GM19193 (cell line): ENCODE results near the gene BRD8.

Experiments
- POLR2A ChIP-seq: IDR thresholded peaks from 4 replicates; pipeline ENCODE4 v1.6.1; 2011; ENCODE audit not compliant: insufficient read depth, insufficient read length; ENCODE audit errors: extremely low read depth

BRD8 gene

DNA sequence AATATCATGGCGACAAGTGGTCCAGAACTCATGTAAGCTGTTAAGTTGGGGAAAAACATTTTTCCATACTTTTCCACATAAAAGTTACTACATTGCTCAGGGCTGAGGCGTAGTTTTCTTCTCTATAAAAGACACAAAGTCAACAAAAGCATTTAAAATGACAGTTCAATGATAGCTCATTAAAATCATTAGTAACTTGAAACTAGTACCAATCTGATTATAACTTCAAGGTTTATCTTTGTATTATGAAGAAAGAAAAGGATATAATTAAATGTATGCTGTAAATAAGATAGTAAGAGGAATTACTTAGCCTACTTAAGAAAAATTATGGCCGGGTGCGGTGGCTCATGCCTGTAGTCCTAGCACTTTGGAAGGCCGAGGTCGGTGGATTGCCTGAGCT, 49.1 kb downstream of the BRD8 start:
- TF ChIP-seq POLR2A = no peak

DNA sequence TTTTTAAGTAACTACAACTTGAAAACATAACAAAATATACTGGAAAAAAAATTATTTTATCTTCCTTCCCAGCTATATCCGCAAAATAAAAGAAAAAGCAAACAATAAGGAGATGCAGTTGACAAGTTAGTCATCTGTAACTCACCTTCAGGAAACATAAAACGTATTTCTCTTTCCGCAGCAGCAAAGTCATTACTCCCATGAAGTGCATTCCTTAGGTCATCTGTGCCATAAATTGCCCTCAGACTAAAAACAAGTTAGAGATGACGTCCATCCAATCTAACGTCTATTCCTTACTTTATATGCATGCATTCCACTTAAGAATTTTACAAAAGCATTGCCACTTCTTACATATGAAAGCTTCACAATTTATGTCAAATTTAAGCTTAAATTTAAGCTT, 50.1 kb downstream of the BRD8 start:
- TF ChIP-seq POLR2A = no peak

DNA sequence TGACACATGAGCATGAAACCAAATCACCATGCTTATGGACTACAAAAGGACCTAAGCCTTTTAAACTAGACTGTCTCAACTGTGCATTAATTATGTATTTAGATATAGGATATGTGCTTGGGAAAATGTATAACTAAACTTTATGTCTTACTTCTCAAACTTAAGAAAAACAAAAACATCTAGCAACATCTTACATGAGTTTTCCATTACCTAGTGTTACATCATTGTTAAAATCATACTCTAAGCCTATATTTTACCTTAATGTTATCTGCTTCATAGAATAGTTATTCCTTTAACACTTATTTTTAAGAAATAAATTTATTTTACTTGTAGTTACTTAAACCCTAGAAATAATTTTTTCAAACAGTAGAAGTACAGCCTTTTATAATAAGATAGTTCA, 63.2 kb downstream of the BRD8 start:
- no peak for TF ChIP-seq POLR2A

DNA sequence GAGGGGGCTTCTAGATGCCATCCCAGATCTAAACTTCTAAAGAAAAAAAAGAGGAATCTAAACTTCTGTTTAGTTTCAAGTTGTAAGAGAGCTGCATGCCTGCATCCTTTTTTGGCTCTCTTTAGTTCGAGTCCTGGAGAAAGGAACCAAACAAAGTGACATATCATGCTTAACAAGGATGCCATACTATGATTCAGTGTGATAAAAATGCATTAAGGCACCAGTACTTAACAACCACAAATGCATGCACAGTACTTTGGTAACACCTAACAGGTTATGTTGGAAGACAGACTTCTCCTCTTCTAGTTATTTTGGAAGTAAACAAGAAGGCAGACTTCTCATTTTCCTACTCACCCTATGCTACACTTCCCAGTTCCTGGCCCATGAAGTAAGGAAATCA, 66.5 kb downstream of the BRD8 start:
- no peak for TF ChIP-seq POLR2A

DNA sequence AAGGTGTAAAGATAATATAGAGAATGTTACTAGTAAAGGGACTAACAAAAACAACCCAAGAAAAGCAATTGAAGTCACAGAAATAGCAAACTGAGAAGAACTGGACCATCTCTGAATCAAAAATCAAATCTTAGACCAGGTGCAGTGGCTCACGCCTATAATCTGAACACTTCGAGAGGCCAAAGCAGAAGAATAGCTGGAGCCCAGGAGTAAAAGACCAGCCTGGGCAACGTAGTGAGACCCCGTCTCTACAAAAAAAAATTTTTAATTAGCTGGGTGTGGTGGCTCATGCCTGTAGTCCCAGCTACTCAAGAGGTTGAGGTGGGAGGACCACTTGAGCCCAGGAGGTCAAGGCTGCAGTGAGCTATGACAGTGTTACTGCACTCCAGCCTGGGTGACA, 67.2 kb downstream of the BRD8 start:
- no peak for TF ChIP-seq POLR2A

DNA sequence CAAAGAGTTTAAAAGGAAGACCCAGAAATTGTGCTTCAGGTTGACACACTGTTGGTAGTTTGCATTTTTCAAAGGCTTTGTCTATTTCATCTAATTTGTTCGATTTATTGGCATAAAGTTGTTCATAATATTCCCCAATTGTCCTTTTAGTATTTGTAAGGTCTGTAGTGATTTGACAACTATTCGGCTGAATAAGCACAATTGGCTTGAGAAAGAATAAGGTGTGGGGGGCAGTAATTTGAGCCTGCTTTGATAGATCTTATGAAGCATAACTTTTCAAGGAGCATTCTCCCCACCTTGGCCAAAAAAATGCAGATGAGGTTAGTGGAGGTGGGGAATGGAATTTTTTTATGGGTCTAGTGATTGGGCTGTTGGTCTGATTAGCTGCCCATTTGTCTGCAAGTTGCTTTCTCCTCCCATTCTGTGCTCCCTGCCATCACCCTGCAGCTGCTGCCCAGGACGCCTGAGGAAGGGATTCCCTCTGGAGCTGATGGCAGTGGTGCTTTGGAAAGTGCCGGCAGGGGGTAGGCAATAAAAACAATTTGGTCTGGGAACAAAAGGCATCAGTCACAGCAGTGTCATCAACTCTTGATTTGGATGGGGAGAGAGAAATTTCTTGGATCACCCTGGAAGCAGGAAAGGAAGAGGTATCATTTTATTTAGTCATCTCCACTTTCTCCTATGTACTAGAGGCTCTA, 68.0 kb downstream of the BRD8 start:
- no peak for TF ChIP-seq POLR2A

DNA sequence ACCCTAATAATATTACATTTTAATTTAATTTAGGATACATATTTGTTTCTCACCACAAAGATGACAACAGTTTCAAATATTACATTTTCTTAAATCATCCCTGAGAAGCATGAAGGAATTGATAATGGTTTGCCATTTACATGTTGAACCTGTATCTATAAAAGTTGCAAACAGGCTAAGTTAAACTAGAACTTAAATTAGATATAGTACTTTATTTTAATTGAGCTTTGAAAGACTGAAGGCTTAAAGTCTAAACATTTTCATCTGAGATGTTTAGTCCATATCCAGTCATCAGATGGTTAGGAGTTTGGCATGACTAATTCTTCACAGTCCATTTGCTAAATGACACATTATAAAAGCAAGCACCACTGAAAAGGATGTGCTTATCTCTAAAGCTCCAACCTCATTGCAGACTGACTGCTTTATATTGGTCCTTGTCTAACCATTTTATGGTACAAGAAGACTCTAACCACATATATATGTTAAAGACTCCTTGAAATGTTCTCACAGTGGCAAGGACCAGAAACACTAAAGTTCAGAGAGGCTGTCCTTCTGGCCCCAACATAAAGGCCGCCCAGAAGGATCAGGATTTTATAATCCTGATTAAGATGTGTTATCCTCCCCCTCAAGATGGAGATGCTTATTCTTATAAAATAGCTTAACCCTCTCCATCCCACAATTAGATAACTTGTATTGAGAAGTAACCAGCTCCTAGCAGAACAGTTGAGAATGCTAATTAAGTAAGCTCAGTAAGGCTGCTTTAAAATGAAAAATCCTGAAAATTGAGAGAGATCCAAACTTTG, 68.8 kb downstream of the BRD8 start:
- no peak for TF ChIP-seq POLR2A

DNA sequence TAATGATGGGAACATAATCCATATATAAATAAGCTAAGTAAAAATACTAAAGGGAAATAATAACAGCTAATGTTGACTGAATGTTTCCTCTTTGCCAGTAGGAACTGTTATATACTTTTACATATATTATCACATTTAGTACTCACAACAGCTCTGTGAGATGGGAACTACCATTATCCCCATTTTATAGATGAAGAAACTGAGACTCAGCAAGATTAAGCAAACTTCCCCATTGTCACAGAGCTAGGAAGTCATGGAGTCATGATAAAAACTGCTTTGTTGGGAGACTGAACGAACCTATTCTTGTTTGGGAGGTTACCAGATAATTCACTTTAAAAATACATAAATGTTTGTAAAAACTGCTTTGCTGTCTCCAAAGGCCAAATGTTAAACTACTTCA, 71.2 kb downstream of the BRD8 start:
- no peak for TF ChIP-seq POLR2A

DNA sequence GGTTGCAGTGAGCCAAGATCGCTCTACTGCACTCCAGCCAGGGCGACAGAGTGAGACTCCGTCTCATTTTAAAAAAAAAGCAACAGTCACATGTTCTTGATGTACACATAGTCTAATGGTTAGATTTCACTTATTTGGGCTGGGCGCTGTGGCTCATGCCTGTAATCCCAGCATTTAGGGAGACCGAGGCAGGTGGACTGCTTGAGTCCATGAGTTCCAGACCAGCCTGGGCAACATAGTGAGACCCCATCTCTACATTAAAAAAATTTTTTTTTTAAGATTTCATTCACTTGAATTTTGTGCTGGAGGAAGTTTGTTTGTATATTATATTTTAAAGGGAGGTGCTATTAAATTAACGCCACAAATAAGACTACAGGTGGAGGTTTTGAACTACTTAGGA, 72.7 kb downstream of the BRD8 start:
- no peak for TF ChIP-seq POLR2A

DNA sequence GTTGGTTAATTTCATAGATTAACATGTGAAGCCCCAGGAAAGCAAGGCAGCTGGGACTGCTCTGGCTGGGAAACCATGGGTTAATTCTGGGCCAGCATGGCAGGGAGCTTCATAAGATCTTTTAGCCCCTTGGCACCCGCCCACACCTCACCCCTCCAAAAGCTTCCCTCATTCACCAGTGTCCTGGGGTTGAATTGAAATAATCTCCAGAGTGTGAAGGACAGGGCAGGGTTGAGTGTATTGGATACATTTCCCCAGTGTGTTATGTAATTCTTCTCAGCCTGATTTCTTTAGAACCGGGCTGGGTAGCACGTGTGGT, 75.2 kb downstream of the BRD8 start:
- no peak for TF ChIP-seq POLR2A

DNA sequence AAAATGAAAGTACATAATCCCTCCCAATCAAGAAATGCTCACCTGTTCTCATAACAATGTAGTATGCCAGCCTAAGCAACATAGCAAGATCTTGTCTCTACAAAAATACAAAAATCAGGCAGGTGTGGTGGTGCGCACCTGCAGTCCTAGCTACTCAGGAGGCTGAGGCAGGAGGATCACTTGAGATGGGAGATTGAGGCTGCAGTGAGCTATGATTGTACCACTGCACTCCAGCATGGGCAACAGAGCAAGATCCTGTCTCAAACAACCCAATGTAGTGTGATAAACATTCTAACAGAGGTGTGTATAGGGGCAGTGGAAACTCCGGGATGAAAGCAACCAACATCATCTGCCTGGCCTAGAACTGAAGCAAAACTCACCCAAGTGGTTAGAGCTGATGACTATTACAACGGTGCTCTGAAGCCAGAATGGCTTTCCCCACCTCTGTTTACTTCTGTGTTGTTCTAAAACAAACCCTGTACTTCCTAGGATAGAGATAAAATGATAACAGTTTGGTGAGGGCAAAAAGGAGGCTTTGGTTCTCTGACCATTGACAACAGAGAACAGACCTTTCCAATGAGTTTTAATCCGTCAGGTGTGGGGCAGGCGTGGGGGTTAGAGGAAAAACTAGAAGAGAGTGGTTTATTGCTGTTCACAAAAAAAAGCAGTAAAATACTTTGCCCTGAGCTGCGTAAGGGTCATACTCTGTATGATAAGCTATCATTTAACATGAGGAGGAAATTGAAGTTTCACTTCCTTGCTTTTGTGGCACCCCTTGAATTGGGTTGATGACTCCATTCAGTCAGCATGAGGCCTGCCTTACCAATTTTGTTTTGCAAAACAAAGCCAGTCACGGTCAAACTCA, 75.7 kb downstream of the BRD8 start:
- no peak for TF ChIP-seq POLR2A

DNA sequence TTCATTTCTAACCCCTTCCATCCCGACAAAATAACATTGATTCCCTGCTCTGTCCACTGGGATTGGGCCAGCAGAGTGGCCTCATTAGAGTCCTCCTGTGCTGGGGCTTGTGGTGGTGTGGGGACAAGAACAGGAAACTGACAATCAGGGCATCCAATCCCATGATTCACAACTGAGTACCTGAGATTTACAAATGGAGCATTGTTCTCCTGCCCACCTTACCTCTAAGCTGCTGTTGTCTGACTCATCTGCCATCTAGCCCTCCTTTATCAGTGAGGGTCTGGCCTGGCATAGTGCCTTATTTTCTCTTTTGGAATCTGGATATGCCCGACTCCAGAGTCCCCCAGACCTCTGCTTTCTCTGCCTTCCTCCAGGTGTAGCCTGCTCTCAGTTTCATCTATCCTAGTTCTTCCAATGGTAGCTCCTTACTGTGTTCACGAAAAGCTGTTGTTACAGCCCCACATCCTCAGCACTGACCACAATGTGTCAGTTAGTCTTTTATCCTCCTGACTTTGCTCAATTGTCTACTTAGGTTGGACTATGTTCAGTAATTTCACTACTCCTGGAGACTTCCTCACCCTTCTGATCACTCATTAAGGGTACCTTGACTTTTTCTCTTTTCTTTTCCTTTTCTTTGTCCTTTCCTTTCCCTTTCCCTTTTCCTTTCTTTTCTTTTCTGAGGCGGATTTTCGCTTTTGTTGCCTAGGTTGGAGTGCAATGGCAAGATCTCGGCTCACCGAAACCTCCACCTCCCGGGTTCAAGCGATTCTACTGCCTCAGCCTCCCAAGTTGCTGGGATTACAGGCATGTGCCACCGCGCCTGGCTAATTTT, 81.2 kb downstream of the BRD8 start:
- no peak for TF ChIP-seq POLR2A

DNA sequence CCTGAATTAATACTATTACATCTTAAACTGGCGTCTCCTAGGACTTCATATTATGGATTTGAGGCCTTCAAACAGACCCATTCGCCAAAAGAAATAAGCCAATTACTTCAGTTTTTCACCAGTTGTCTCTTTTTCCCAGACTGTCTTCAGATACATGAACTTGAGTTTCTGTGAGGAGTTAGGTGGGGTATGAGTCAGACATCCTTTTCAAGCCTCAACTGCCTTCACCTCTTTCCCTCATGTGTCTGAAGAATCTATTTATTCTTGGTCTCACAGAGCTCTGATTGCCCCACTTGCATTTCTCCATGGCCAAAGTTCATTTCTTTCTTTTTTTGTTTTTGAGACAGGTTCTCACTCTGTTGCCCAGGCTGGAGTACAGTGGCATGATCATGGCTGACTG, 82.1 kb downstream of the BRD8 start:
- no peak for TF ChIP-seq POLR2A

DNA sequence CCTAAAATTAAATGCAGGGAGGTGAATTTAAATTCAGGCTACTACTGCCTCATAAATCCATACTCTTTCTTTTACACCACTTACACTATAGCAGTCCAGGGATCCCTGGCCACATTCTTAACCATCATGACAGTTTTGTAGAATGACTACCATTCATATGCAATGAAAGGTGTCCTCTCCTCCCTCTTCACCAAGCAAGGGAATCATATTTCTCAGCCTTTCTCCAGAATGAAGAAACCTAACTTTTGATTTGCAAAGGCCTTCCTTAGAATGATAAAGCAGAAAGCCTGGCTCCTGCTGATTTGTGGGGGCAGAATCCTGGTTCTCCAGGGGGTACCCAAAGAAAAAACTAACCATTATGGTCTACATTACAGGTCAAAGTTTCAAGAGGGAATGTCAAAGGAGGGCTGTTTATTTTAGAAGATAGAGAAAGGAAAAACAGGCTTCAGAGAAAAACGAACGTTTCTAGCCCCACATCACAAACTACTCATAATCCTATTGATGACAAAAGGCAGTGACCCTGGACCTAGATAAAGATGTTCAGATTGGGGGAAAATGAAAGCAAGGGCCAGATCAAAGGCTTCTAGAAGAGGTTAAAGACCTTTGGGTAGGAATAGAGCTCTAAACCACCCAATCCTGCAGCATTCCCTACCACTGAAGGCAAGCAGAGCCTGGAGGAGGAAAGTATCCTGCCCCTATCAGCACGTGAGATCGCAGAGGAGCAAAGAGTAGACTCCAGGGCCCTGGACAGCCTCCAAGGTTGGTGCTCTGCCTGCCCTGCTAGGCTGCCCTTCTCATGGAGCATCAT, 83.1 kb downstream of the BRD8 start:
- no peak for TF ChIP-seq POLR2A

DNA sequence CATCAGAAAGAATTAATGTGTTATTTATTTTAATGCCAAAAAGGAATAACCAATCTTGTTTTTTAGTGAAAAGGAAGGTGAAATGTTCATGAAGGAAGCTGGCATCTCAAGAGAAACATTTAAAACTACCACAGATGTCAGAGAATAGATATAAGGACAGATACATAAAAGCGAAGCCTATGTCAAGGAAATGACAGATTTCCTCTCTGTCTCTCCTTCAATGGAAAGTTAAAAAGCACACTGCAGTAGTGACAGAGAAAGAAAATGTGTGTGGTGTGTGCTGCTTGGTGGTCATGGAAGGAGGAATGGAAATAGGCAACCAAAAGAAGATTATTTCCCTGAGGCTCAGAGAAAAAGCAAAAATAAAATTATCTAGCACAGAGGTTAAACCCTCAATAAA, 85.4 kb downstream of the BRD8 start:
- no peak for TF ChIP-seq POLR2A

DNA sequence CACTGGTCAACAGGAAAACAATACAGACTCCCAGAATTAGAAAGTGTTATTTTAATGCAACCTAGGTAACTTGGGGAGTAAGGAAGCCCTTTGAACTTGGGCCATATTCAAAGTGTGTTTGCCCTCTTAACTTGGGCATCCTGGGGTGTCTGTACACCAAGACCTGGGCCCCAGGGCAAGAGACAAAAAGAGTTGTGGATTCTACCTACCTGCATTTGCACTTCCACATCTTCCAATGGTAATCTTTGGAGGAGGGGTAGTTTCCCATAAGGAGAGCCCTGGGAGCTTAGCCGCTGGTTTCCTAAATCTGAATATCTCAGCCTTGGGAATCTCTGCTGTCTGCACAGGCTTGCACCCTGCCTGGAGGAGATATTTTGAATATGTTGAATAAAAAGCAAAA, 86.1 kb downstream of the BRD8 start:
- TF ChIP-seq POLR2A = no peak
